NOMO-1 (cell line): Measurements from ENCODE around the gene LRP2.
"Not testable (repeated sequence)": the region's sequence is repeated elsewhere in the genome, so short reads cannot be mapped to it uniquely, and the experiment has no call there.

Source experiments
- DNase-seq, 2 experiments: peaks; one replicate each; lab custom pipeline; 2025; ENCODE audit not compliant: unreplicated experiment in 2 of 2; lab: John Stamatoyannopoulos, UW

LRP2 gene

DNA sequence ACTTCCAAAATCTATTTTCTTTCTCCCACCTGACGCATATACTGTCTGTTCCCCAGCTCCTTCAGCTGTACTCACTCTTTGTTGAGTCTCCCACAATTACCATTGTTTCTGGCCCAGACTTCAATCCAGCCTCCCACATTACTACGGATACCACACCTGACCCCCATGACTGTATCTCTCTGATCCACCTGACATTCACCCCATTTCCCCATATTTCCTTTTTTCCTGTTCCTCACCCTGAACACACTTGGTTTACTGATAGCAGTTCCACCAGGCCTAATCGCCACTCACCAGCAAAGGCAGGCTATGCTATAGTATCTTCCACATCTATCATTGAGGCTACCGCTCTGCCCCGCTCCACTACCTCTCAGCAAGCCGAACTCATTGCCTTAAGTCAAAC lies 228.1 kb downstream of the LRP2 start:
- not testable (repeated sequence) for DNase-seq

DNA sequence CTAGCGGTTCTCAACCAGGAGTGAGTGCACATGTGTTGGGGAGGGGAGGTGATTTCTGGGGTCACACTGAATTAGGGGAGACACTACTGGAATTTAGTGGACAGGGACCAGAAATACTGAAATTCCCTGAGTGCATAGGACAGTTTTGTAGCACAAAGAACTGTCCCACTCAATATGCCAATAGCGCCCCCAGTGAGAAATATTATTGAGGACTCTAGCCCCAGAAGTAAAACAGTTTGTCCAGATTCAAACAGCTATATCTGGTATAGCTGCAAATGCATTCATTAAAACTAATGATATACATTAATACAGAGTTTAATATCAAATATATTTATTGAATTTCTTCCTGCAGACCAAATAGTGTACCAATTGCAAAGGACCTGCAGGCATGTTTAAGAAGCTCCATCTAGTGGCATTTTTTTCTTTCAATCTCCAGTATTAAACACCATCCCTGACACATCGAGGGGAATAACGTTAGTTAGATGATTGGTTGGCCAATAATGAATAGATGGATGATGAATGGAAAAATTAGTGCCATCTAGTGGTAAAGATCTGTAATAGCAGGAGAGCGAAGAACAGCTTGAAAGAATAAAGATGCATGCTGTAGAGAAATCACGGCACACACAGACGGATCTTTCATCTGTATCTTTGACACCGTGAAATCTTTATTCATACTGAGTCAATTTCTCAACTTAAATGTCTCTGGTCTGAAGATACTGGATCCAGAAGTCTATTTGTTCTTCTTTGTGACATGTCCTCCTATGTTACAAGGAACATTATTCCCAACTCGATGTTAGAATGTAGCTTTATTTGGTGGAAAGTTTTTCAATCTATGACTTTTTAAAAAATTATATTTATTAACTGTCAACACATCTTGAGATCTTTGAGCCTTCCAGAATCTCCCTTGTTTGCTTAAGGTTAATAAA lies 230.5 kb downstream of the LRP2 start:
- DNase-seq = peak; percentile 42 to 74

DNA sequence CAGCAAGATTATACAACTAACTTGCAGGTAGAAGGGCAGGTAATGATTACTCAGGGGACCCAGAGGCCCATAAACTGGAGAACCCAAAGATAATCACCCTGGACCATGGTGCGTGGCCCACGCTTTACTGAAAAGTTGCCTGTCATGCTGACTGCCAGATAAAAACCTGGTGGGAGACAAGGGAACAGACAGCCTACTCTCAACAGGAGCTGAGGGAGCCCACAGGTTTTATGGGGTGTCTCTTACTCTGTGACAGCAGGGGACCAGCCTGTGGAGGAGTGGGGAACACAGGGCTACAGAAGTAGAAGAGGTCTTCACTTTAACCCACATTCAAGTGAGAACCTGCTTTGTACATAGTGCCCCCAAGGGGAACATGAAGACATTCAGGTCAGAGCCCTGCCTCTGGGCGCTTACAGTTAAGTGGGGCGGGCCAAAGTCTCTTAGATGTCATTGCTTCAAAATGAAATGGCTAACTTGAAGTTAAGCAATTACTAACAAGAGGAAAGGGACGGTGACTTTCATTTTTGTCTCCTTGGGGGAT lies 232.6 kb downstream of the LRP2 start:
- DNase-seq = peak; percentile 8 to 22

DNA sequence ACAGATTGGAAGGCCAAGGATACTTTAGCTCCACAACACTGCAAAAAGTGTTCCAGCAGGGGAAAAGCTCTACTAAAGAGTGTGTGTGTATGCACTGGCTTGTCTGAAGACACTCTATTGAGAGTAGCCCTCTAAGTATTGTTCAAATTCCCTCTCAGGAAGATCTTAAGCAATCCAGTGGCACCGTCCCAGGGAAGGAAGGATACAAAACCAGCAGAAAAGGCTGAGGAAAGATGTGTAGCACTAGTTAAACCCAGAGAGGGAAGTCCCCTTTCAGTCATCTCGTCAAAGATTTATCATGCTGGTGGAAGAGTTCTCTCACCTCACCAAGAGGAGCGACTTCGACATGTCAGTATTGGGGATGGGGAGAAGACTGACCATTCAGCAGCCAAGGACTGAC lies 242.5 kb downstream of the LRP2 start:
- no peak for DNase-seq

DNA sequence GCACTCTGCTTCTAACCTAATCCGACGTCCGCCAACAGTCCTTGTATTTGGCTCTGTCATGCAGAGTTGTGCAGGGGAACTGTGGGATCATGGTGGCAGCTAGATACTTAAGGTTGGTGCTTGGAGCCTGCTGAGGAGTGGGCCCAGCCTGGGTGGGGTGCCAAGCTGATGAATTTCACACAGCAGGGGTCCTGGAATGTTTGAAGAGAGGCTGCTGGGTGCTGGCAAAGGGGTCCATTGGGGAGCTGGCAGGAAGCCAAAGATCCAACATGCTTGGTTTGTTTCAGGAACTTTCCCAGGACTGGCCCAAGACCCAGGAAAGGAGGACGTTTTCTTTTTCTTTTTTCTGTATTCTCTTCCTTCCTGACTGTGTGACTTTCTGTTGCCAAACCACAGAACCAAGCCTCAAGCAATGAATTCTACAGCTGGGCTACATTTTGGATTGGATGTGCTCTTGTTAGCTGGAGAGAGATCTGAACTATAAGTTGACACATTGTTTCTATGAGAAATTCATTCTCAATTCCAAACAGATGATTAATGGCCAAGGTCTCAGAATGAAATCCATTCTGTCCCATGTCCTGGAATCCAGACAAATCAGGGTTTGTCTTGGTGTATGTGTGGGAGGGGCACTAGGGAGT lies 243.1 kb downstream of the LRP2 start:
- DNase-seq = no peak

DNA sequence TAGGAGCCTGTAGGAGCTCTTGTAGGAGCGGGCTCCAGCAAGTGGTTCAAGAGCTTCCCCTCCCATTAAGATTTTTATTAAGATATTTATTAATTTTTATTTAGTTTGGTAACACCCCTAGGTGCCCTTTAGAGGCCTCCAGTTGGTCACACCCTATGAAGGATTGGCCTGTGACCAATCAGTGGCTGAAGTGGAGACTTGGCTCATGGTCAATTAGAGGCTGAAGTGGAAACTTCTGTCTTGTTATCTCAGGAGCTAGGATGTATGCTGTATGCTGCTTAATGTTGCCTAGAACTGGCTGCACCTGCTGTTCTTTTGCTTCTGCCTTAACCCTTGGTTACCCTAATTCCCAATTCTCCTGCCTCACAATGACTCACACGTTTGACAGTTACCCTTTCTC lies 244.3 kb downstream of the LRP2 start:
- DNase-seq = no peak

DNA sequence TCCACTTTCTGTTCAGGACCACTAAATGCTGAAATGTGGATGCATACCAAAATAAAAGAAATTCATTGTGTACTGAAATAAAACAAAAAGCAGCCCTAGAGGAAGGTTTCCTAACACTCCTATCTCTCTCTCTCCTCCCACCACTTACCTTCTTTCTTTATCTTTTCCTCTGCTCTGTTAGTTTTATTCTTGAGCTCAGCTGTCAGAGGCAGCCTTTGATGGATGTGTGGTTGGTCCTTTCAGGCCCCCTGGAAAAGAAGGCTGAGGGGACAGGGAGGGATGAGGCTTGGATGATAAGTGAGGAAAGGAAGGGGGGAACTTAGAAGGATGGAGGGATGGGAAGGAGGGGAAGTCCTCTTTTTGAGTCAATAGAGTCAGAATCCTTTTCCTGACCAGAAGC lies 245.3 kb downstream of the LRP2 start:
- DNase-seq = no peak

DNA sequence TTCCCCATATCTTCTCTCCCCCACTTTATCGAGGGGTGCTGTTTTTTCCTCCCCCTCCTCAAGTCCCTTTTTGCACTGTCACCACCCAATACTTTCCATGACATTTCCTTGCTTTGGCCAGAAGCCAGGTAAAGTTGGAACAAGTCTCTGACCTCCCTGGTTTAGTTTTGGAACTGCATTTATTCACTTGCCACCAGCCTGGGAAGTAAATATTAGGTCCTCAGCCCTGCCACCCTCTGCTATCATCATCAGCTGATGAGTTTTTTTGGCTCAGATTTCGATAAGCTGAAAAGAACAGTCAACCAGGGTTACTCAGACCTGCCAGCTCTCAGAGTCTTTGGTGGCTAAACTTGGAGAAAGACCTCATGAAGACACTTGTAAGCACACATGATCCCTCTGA lies 246.0 kb downstream of the LRP2 start:
- DNase-seq = no peak

DNA sequence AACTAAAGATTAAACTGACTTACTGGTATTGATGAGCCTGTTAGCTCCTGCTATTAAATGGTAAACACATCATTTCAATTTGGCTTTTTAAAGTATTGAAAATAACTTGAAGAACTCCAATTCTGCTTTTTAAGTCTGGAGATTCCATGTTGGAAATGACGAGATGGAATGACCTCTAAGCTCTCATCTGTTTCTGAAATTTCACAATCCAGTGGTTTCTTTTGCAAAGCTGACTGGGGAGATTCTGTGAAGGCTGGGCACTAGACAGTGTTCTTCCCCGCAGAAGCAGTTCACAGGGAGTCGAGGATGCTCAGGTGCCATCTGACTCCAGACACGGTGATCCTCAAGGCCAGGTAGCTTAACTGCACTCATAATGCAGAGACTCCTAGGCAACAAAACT lies 248.3 kb downstream of the LRP2 start:
- DNase-seq = peak in 1 of 2 experiments; percentile 18

DNA sequence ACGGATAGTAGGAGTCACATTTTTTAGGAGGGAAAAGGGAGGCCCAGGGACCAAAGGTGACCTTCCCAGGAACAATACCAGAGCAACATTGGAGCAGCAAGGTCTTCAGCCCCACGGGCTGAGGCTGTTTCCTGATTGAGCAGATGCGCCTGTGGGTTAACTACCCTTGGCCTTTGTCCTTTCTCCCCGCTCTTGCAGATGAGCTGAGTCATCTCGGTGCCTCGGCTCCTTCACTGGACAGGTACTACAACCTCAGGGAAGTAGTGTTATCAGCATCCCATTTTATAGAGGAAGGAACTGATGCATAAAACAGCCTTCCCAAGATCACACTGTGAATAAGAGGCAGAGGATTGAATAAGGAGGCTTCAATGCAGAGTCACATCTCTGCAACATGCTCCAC lies 249.5 kb downstream of the LRP2 start:
- DNase-seq = no peak

DNA sequence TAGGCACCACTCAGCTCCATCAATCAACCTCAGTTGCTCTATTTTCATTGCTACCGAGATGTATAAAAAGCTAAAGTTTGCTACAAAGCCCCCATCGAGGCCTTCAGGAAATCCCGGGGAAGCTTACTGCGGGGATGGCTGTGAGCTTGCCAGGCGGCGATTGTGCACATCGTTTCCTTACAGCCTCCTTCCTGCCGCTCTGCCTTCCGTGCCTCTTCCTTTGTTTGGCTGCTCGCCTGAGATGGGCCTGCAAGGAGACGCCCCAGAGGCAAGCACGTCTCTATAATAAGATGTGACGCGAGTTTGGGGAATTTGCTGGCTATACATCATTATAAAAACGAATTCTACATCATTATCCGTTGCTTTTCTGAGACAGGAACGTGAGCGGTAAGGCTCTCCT lies 251.4 kb downstream of the LRP2 start:
- no peak for DNase-seq

DNA sequence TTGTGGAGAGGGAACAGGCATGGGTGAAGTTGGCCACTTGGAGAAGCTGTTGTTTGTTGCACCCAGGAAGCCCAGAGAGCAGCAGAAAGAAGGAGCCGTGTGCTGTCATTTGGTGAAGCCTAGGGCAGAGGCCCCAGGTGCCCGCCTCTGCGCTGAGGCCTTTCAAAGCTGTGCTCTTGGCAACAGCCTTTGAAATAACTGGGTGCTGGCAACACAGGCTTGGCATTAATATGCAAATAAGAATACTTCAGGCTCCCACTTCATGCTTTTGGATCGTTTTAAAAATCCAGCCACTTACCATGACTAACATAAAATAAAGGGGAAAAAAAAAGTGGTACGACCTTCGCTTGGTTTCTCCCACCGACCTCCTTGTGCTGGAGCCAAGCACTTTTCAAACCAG lies 251.9 kb downstream of the LRP2 start:
- DNase-seq = no peak

DNA sequence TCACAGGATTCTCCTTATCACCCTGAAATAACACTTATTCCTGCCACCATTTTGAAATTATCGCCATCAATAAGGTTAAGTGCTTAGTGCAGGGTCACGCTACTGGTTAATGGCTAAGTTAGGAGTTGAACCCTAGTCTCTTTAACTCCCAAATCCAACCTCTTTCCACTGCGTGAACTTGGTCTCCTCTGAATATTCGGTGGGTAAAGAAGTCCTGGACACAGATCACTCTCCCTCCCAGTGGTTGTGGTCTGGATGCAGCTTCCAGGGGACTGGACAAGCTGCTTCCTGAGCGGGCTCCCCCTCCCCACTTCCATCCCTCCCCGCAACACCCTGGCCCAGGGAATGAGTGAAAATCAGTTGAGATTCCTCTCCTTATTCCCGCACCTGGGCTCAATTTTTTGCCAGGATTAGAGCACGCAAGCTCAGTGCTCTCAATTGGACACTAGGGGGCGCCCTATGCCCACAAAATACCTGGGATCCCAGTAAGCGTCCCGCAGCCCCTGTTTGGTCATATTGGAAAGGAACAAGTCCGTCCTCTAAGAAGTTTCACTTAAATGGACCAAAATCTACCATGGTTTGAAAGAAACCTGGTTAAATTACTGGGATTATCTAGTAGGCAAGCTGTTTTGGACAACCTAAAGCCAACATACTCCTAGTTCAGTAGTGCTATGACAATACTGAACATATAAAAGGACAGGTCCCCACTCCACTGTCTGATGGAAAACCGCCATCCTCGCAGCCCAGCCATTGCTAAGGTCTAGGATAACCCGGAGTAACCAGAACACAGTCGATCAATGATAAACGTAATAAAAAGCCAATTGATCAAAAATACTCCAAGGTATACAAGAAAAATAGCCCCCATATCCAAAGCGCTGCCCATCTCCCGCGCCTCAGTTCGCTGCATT lies 252.6 kb downstream of the LRP2 start:
- peak; percentile 50 to 72 for DNase-seq

DNA sequence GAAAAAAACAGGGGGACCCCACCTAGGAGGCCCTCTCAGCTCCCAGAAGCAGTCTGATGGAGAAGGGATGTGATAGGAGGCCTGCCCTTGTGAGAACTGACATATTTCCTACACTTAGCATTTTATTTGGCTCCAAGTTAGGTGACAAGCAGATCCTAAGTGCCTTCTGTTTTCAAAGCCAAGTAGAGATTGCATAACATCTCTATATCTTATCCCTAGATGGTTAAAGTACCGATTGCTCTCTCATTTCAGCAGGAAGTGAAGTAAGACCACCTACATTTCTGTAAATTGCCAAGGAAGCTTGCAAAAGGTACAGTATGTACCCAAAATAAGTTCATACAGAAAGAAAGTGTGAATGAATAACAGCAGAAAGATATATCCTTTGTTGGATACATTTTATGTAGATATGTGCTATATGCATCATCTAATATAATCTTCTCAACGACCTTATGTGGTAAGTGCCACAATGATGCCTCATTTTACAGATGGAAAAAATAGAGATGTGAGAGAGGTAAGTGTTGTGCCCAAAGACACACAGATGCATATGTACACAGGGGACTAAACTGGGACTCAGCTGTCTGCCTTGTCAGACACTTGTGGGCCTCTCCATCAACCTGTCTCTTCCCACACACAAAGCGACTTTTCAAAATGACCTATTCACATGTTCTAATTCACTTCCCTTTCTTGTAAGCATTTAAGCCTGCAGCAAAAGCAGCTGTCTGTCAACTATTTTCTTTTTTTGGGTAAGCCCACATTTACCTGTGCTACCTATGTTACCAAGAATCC lies 254.0 kb downstream of the LRP2 start:
- peak; percentile 59 to 67 for DNase-seq

DNA sequence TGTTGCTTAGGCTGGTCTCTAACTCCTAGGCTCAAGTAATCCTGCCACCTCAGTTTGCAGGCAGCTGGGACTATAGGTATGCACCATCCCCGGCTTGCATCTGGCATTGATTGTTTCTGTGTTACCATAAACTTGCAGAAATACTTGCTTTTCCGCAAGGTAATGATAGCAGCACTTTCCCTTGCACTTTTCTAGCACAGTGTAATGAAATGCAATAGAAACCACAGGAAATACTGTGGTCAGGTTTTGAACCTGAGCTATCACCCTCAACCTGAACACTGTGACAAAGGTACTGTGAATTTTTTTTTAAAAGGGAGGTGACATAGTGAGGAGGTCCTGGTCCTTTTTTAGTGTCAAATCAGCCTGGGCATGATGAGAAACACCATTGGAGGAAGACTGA lies 254.7 kb downstream of the LRP2 start:
- DNase-seq = peak; percentile 53 to 60

DNA sequence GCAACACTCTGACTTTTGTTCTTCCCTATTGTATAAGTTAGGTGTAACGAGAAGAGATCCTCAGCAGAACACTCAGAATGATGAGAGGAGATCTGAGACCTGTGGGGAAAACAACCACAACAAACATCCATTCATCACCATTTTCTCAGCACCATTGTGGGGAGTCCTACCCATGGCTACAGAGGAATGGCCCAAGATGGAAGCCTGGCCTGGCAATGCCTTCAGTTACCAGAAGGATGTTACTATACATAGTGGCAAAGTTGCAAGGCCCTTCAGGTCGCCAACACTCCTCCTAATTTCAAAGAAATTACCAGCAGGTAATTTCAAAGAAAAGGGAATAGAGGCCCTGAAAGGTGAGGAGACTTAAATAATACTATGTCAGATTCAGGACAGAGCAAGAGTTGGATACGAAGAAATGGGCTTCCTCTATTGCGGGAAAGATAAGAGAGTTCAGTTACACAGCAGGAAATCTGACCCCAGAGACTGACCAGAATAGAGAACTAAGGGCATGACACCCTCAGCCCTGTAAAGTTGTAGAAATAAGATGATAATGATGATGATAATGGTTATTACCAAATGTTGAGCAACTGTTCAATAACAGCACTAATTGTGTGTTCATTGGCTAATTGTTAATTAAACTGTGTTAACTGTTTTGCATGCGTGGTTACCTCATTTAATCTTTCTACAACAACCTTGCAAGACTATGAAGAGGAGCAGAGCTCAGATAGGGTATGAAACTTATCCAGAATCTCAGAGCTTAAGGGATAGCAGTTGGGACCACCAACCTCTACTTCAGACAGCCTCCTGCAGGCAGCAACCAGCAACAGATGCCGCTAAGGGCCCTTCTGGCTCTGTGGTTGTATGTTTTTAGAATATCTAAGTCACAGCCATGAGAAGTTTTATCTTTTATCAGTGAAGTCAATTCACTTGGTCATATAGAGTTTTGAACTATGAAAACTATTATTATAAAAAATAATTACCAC lies 255.5 kb downstream of the LRP2 start:
- peak; percentile 72 to 86 for DNase-seq

DNA sequence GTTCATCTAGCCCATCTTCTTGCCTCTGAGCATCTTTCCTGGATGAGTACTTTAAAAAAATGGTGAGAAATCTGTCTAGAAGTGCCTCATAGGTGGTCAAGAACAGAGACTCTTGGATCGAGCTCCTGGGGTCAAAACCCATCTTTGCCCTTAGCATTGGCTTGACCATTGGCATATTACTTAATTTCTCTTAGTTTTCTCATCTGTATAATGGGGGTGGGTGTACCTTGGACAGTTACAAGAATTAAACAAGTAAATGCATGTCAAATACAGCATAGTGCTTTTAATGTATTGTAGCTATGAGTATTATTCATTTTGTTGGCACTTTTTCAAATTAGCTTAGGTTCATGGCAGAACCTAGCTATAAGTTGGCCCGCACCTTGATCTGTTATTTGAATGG lies 256.2 kb downstream of the LRP2 start:
- DNase-seq = no peak

DNA sequence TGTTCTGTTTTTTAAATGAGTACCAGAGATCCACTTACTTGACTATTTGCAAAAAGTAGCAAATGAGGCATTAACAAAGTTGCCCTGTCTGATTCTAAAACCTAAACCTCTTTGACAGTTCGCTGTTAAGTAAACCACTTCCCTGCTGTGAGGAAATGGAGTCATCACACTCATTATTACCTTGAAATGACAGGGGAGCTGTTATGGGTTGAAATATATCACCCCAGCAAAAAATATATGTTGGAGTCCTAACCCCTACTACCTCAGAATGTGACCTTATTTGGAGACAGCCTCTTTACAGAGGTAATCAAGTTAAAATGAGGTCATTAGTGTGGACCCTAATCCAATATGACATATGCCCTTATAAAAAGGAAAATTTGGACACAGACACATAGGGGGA lies 256.9 kb downstream of the LRP2 start:
- DNase-seq = peak in 1 of 2 experiments; percentile 76

DNA sequence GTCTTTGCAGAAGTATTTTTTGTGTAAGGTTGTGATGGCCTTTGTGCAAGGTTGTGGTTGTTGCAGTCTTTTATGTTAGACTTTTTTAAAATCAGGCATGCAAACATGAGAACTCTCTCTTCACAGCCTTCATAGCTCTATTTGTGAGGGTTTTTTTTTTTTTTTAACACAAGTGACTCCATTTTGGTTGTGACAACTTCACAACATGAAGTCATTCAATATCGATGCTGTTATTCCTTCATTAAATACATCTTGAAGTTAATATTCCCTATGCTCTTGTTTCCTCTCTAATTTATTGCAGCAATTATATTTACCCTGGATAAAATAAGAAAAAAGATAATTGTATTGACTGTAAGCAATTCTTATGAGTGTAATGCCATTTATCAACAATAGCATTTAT lies 257.5 kb downstream of the LRP2 start:
- no peak for DNase-seq
